ENCODE measurements around the gene YPEL4. TPM values are rescaled to one million over a fixed set of nuclear protein-coding genes. Genes with fewer than 3 reads are reported as not detected.

The YPEL4 gene
- total RNA-seq, 1 experiment from 2014 or later, result 0.28 TPM

DNA sequence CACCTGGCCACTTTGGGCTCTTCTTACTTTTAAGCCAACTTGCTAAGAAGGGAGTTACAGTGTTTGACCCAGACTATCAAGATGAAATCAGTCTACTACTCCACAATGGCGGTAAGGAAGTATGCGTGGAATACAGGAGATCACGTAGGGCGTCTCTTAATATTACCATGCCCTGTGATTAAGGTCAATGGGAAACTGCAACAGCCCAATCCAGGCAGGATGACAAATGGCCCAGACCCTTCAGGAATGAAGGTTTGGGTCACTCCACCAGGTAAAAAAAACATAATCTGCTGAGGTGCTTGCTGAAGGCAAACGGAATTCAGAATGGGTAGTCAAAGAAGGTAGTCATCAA lies 1.0 kb upstream of the YPEL4 start:
- CTCF ChIA-PET, result no interaction called here
- no TSS peak for BruUV-seq (replicated peaks)
- H3K36me3 Mint-ChIP-seq (ENCODE audit: insufficient read depth, unreplicated experiment), result no peaks in the 10 kb centered on the region
- H3K4me3 Mint-ChIP-seq (ENCODE audit: low read depth, unreplicated experiment), result no peak overlapping the region
- no peaks in the 10 kb centered on the region for H3K9me3 Mint-ChIP-seq (ENCODE audit: low read depth, unreplicated experiment)
- intact Hi-C loops (cut with micrococcal nuclease; ENCODE audit: unreplicated experiment), result no loop called here
- H3K4me1 Mint-ChIP-seq (ENCODE audit: low read depth, unreplicated experiment), result peaks cover 18% of the 10 kb centered on the region
- DNase-seq, result no peak
- no peak overlapping the region for H3K27ac Mint-ChIP-seq (ENCODE audit: unreplicated experiment)
- peaks cover 54% of the 10 kb centered on the region for H3K27me3 Mint-ChIP-seq (ENCODE audit: unreplicated experiment)
- TF ChIP-seq, protein P1, sequence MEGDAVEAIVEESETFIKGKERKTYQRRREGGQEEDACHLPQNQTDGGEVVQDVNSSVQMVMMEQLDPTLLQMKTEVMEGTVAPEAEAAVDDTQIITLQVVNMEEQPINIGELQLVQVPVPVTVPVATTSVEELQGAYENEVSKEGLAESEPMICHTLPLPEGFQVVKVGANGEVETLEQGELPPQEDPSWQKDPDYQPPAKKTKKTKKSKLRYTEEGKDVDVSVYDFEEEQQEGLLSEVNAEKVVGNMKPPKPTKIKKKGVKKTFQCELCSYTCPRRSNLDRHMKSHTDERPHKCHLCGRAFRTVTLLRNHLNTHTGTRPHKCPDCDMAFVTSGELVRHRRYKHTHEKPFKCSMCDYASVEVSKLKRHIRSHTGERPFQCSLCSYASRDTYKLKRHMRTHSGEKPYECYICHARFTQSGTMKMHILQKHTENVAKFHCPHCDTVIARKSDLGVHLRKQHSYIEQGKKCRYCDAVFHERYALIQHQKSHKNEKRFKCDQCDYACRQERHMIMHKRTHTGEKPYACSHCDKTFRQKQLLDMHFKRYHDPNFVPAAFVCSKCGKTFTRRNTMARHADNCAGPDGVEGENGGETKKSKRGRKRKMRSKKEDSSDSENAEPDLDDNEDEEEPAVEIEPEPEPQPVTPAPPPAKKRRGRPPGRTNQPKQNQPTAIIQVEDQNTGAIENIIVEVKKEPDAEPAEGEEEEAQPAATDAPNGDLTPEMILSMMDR (IDR thresholded peaks at IDR 0.05; ENCODE audit: unreplicated experiment), result no peak

DNA sequence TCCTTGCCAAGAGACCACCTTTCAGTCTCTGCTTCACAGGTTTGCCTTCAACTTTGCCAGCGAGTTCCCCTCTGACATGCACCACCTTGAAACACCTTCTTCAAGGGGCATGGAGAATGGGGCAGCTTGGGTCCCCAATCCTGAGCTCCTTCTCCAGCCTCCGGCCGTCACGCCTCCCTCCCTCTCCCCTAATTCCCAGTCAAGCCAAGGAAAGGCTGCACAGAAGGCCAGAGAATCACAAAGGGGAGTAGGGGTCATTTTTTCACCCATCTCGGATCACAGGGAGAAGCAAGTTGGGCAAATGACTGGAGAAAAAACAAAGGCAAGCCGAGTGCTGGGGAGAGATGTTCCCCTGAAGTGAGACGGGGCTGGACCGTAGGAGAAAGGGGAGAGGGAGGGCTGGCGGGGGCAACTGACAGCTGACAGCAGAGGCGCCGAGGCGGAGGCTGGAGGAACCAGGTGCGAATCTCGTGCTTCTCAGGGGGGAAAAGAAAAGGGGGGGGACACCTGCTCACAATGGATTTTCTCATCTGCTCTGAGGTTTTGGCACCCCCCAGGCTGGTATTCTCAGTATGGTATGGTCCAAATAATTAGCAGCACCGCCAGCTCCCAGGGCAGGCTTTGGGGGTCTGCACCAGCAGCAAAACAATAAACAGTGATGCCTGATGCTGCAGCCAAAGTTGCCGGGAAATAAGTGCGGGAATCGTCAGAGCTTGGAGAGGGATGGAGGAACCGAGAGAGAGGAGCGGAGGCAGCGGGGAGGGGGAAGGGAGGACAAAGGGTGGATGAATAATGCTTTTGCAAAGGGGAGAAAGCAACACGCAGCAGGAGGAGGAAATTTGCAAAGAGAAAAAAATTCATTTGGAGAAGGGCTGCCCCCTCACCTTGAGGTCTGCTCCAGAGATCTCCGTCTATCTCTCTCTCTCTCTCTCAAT lies 644 bp downstream of the YPEL4 start:
- TF ChIP-seq, protein P1 (IDR thresholded peaks at IDR 0.05; ENCODE audit: unreplicated experiment), result no peak
- peaks cover 67% of the 10 kb centered on the region for H3K27me3 Mint-ChIP-seq (ENCODE audit: unreplicated experiment)

DNA sequence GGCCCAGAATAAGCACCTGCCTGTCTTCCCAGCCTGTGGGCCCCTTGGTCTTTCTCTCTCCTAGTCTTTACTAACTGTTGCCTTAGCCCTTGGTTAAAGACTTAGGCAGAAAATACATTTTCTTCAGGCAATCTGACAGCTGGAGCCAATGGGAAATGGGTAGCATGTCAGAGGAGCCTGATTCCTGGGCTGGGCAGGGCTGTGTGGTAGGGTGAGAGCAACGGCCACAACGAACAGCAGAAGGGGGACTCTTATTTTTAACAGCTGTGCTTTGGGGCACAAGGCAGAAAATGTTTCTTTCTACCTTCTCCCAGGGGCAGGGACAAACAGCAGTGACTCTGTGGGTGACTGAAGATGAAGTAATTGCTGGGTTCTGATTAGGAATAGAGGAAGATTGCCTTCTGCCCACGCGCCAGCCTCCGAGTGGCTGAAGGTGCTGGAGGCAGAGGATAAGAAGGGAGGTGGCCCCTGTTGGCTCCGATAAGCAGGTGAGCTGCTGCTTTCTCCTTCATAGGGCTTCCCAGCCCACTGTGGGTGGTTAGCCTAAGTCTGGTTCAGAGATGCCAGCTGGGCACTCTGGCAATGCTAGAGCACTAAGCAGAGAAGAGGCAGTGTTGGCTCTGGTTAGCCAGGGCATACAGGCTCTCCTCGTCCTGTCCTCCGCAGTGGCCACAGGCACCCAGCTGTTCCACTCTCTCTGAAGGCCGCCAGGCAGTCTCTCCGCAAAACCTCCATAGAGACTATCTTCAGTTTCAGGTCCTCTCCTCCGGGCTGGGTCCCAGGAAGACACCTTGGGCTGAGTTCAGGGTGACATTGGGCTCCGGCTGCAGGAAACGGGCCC lies 1.5 kb downstream of the YPEL4 start:
- TF ChIP-seq, protein P1 (IDR thresholded peaks at IDR 0.05; ENCODE audit: unreplicated experiment), result no peak
- Mint-ChIP-seq H3K4me3 (ENCODE audit: low read depth, unreplicated experiment) (peak overlapping the region; percentile 42), H3K27ac (ENCODE audit: unreplicated experiment) (no peak overlapping the region), H3K9me3 (ENCODE audit: low read depth, unreplicated experiment) (no peaks in the 10 kb centered on the region), H3K4me1 (ENCODE audit: low read depth, unreplicated experiment) (peaks cover 28% of the 10 kb centered on the region), H3K27me3 (ENCODE audit: unreplicated experiment) (peaks cover 76% of the 10 kb centered on the region), H3K36me3 (ENCODE audit: insufficient read depth, unreplicated experiment) (no peaks in the 10 kb centered on the region)
- no TSS peak for BruUV-seq (replicated peaks)
- intact Hi-C loops (cut with micrococcal nuclease; ENCODE audit: unreplicated experiment), result loop anchor here (10.0 kb wide), 1 partner anchor 867 kb away; no protein-coding TSS in a partner anchor
- CTCF ChIA-PET, result no interaction called here
- no peak for DNase-seq

More for the DNA sequence above, 644 bp downstream of the YPEL4 start:
- intact Hi-C loops (cut with micrococcal nuclease; ENCODE audit: unreplicated experiment), result loop anchor here (10.0 kb wide), 1 partner anchor 866 kb away; no protein-coding TSS in a partner anchor
- no peak for DNase-seq
- Mint-ChIP-seq H3K36me3 (ENCODE audit: insufficient read depth, unreplicated experiment) (no peaks in the 10 kb centered on the region), H3K4me1 (ENCODE audit: low read depth, unreplicated experiment) (peaks cover 28% of the 10 kb centered on the region), H3K9me3 (ENCODE audit: low read depth, unreplicated experiment) (no peaks in the 10 kb centered on the region), H3K27ac (ENCODE audit: unreplicated experiment) (no peak overlapping the region), H3K4me3 (ENCODE audit: low read depth, unreplicated experiment) (peak overlapping the region; percentile 42)
- CTCF ChIA-PET, result no interaction called here
- BruUV-seq (replicated peaks), result no TSS peak

- intact Hi-C loops (cut with micrococcal nuclease; ENCODE audit: unreplicated experiment), result loop anchor here (10.0 kb wide), 1 partner anchor 867 kb away; no protein-coding TSS in a partner anchor
- TF ChIP-seq, protein P1 (IDR thresholded peaks at IDR 0.05; ENCODE audit: unreplicated experiment), result no peak
- no peaks in the 10 kb centered on the region for H3K36me3 Mint-ChIP-seq (ENCODE audit: insufficient read depth, unreplicated experiment)
- H3K4me3 Mint-ChIP-seq (ENCODE audit: low read depth, unreplicated experiment), result no peak overlapping the region
- no peak for DNase-seq
- peaks cover 77% of the 10 kb centered on the region for H3K27me3 Mint-ChIP-seq (ENCODE audit: unreplicated experiment)
- no TSS peak for BruUV-seq (replicated peaks)
- peaks cover 28% of the 10 kb centered on the region for H3K4me1 Mint-ChIP-seq (ENCODE audit: low read depth, unreplicated experiment)
- no peaks in the 10 kb centered on the region for H3K9me3 Mint-ChIP-seq (ENCODE audit: low read depth, unreplicated experiment)
- no peak overlapping the region for H3K27ac Mint-ChIP-seq (ENCODE audit: unreplicated experiment)
- CTCF ChIA-PET, result no interaction called here
Observed at GRCh38 chr11:57647372-57647771, 2.3 kb downstream of the YPEL4 start.
